HG03575 (cell line): ENCODE results near the gene PDE10A.
"Not testable (repeated sequence)": the region's sequence is repeated elsewhere in the genome, so short reads cannot be mapped to it uniquely, and the experiment has no call there.

Experiments used
- ATAC-seq: cut with Tn5 transposase; IDR thresholded peaks from one replicate; pipeline ENCODE4 v1.9.1; 2021; ENCODE audit not compliant: unreplicated experiment, insufficient number of reproducible peaks, low FRiP score; ENCODE audit errors: extremely low read depth

Gene PDE10A

DNA sequence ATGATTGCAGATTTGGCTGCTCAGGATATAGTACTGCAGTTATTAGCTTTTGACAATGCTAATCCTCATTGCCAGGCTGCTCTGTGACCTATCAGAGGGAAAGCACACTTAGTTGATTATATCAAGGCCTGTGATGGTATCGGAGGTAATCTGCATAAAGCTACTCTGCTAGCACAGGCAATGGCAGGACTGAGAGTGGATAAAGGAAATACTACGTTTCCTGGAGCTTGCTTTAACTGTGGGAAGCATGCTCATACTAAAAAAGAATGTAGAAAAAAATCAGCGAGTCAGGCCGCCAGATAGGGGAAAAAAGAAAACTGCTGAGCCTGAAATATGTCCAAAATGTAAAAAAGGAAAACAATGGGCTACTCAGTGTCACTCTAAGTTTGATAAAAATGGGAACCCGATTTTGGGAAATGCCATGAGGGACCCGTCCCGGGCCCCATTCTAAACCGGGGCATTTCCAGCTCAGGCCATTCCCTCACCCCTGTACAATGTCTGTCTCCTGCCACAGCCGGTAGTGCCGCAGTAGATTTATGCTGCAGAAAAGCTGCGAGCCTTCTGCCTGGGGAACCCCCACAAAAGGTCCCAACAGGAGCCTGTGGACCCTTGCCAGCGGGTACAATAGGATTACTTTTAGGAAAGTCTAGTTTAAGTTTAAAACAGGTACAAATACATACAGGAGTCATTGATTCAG is 203.3 kb downstream of the PDE10A start:
- ATAC-seq: not testable (repeated sequence)

DNA sequence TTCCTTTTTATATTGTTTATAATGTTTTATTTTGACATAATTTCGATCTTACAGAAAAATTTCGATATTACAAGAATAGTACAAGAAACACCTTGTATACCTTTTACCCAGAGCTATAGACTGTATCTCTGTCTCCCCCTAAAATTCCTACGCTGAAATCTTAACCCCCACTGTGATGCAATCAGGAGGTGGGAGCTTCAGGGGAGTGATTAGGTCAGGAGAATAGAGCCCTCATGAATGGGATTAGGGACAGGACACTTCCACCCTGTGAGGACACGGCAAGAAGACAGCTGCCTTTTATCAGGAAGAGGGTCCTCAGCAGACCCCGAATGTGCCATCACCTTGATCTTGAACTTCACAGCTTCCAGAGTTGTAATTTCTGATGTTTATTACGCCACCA is 204.9 kb downstream of the PDE10A start:
- no peak for ATAC-seq

DNA sequence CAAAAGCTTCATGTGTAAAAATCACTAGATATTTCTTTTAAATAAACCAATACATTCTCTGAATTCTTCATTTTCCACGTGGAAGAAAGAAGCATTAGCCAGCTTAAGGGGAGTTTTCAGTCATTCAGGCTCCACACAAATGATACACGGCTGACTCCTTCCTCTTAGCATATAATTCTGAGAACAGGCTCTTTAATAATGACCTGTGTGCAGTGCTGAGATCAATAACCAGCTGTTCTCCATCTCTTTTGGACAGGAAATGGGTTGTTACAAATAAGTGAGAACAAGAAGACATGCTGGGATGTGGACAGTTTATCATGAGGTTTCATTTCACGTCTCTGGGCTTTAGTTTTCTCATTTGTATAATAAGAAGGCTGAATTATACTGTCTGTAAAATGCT is 206.8 kb downstream of the PDE10A start:
- no peak for ATAC-seq

DNA sequence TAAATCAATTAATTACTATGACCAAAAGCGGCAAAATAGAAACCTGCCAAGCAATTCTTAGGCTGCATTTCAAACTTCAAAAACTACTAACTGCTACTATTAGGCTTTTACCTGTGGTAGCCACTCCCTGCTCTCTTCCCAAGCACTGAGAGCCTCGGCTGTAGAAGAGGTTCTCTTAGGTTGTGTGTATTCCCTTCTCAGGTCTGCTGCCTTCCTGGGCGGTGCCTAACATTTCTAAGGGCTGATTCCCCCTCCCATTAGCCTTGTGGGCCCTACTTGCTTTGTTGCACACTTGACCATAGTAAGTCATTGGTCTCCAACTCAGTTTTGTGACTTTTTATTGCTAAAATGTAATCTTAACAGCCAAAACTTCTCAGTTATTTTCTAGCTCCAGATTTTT is 207.6 kb downstream of the PDE10A start:
- ATAC-seq: no peak

DNA sequence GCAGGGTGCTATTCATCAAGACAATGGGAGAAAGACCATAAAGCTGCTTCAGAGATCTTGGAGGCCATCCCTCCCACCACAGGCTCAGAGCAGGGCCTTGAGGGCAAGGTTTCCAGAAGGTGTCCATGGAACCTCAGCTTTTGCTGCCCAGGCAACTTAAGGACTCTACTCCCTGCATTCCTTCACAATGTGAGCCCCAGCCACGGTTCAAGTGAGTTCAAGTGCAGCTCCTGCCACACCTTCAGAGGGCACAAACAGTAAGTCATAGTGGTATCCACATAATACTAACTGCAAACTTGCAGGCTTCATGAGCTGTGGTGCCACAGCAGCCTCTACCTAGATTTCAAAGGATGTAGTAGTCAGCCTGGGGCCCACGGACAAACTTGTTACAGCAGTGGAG is 209.6 kb downstream of the PDE10A start:
- no peak for ATAC-seq

DNA sequence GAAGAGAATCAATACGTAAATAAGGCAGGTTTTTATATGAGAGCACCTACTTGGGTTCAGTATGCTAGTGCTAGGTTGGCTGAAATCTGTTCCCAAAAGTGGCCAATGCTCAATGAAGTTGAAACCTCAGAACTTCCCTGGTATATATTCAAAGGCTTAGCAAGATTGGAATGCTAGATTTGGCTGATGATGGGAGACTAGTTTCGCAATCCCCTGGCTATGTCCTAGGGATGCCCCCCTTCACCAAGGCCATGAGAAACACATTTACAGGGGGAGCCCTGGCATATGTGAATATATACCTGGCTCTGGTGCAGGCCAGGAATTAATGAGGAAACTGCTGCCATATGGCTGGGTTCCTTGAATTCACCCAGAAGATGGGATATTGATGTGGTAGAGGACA is 211.2 kb downstream of the PDE10A start:
- ATAC-seq: no peak

DNA sequence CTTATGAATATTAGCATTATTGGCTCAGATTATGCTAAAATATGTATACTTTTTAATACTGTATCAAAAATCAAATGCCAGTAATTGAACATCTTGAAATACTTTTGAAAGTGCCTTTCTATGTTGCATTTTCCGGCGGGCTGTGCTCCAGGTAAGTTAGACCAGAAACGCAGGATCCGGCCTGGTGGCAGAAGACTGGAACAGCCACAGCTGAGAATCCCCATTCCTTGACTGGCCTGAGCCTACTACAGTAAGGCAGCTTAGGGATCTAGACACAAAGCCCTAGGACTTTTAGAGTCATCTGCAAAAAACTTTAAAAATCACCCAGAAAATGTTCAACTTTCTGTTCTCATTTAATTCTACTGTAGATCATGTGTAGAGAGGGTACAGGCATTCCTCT is 214.8 kb downstream of the PDE10A start:
- ATAC-seq: no peak

DNA sequence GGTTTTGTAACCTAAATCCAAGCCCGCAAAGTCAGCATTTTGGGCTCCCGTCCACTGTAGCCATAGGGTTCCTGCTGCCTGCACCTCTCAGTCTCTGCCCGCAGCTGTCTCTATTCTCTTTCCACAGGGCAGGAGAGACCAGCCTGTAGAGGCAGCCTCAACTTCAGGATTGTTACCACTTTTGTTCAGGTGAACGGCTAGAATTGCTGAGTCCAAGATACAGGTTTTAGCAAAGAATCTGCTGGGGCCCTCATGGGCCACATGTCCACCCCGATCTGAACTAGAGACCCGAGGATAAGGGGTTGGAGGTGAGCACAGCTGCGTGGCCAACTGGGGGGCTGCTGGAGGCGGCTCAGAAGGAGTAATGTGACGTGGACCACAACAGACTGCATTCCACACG is 215.9 kb downstream of the PDE10A start:
- ATAC-seq: no peak

DNA sequence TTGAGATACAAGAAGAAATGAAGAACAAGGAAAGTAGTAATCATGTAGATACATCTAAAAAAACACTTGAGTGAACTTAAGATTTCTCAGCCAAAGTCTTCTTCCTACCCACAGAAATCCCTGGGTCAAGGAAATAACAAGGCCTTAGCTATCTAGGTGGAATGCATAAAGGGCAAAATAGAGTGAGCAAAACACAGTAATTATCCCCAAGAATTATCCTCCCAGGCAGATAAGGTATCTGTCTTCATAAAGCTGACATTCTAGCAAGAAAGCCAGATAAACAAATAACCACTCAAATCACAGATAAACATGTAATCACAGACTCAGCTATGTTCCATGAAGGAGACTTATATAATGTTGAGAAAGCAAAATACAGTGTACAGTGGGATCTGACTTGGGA is 216.7 kb downstream of the PDE10A start:
- ATAC-seq: no peak

DNA sequence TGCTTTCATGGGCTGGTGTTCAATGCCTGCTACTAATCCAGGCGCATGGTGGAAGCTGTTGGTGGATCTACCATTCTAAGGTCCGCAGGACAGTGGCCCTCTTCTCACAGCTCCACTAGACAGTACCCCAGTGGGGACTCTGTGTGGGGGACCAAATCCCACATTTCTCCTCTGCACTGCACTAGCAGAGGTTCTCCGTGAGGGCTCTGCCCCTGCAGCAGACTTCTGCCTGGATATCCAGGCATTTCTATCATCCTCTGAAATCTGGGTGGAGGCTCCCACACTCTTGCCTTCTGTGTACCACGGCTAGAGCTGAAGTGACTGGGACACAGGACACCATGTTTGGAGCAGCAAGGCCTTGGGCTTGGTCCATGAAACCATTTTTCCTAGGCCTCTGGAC is 219.6 kb downstream of the PDE10A start:
- no peak for ATAC-seq

DNA sequence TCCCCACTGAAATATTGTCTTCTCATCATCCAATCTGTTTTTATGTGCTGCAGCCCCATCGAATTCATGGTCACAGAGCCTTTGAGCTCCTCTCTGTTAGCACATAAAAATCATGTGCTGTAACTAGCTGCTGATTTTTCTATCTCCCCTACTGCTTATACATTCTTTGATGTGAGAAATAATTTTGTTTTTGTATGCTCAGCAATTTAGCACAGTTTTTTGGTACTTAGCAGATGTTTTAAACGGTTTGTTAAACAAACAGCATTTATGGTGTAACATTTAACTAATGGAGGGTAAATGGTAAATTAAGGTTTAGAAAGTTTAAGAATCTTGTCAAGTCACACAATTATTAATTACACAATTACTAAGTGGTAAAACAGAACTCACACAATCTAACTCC is 221.9 kb downstream of the PDE10A start:
- no peak for ATAC-seq

DNA sequence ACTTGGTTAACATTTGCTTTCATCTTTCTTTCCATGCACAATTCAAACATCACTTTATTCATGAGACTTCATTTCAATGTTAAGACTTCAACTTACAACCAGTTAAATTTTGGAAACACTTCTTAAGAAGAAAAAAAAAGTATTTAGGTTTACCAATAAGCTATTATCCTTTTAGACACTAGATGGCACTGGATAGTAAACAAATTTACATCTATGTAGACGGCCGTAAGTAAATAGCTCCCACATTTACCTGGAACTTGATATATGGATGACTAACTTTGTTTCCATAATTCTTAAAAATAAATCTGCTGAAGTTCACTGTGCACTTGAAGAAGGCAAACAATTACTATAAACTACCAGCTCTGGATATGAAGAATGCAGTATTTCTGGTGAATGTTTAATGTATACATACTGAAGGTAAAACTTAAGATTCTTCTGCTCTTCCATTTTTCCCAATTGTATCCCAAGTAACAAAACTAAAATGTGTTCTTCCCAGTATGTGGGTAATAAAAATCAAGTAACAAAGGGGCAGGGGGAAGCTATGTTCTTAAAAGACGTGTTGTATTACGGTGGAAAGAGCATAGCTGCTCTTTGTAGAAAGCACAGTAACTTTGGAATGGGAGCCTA is 223.0 kb downstream of the PDE10A start:
- no peak for ATAC-seq

DNA sequence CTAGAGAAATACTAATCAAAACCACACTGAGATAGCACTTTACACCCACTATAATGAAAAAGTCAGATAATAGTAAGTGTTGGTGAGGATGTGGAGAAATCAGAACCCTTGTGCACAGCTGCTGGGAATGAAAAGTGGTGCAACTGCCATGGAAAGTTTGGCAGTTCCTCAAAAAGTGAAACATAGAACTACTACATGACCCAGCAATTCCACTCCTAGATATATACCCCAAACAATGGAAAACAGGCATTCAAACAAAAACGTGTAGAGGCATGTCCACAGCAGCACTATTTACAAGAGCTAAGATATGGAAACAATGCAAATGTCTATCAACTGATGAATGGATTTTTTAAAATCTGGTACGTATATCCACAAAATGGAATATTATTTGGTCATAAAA is 236.1 kb downstream of the PDE10A start:
- ATAC-seq: no peak

DNA sequence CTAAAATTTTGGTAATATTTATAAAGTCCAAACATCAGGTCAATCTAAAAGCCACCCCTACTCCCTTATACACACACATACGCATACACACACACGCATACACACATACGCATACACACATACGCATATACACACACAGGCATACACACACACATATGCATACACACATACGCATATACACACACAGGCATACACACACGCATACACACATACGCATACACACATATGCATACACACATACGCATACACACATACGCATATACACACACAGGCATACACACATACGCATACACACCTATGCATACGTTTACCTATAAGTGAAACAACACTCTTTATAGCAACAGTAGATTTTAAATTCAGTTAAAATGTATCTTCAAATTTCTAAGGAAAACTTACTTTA is 240.8 kb downstream of the PDE10A start:
- no peak for ATAC-seq

DNA sequence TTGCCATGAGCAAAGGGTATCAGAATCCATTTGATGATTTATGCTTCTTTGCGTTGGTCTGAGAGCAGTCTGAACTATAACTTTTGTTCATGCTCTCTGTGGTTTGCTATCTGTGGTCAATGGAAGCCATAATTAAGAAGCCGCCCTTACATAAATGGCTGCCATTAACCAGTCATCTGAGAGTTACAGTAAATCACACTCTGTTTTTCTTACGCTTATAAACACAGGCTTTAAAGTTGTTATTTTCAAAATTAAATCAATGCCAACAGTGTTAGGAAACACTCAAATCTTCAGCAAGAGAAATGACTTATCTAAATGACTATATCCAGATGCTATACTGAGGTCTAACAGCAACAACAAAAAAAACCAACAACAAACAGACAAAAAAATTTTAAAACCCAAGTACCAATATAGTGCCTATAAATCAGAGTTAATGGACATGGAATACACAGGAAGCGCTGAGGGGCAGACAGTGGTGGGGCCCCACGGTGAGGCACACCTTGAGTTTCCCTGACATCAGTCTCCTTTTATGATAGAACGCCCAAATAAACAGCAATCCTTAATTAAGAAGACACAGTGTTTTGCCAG is 245.7 kb downstream of the PDE10A start:
- ATAC-seq: no peak

DNA sequence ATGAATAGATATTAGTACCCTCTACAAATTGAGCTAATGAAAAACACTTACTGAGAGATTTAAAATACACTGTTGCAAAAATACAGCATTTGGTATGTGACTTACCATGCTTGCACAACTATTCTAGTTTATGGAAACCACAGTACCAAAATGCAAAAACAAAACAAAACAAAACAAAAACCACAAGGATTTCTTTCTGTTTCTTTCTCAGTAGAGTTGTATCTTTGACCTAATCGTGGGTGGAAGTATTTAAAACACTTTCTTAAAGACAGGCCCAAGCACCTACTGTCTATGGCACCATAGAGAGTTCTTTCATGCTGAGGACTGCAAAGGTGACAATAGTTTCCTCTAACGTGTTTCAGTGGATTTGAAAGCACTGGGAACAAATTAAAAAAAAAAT is 258.3 kb downstream of the PDE10A start:
- ATAC-seq: no peak

DNA sequence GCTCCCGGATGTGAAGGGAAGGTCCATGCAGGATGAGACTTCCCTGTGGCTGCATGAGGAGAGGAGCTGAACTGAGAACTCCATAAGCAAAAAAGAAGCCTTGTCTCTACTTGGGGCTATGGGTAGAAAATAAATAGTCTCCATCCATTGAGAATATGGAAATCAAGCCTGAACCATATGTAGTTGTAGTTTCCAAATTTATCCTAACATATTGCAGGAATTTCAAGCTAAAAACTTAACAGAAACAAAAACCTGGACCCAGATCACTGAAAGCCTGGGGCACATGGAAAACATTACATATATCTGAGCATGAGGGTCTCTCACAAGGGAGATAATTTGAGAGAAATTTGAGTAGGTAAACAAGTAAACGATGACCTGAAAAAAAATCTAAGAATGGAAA is 258.7 kb downstream of the PDE10A start:
- ATAC-seq: no peak

DNA sequence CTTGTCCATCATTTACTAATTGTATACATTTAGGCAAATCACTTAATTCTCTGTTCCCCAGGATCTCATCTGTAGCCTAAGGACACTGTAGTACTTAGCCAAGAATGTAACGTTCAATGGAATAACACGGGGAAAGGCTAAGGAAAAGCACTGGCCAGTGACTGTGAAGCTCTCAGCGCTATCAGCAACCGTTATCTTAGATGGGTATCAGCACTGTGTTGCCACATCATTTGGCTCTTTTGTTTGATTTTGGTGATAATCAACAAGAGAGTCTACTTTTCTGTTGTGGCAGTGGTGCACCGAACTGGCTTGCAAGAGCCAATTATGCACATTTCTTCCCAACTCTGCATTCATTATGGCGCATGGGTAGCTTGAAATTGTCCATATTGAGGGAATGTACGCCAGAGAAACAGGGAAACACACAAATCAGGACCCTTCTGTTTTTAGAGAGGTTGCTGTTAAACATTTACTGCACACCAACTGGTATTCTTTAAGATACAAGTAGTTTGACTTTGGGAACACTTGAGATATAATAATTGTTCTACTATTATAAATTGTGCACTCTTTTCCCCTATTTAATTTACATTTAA is 259.9 kb downstream of the PDE10A start:
- no peak for ATAC-seq

DNA sequence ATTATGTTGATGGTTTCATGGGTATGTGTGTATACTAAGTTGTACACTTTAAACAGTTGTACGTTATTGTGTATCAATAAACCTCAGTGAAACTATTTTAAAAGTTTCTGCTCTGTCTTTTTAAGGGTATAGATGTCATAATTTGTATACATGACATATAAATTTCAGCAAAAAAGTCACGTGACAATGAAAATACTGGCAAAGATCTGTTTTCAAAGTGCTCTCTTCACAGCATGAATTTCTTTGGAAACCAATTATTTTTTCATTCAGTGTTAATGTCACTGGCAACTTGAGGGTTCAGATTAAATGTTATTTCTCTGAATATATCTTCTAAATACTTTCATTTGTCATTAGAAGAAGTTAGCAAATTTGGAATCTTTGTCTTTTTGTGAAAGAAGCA is 261.9 kb downstream of the PDE10A start:
- no peak for ATAC-seq

DNA sequence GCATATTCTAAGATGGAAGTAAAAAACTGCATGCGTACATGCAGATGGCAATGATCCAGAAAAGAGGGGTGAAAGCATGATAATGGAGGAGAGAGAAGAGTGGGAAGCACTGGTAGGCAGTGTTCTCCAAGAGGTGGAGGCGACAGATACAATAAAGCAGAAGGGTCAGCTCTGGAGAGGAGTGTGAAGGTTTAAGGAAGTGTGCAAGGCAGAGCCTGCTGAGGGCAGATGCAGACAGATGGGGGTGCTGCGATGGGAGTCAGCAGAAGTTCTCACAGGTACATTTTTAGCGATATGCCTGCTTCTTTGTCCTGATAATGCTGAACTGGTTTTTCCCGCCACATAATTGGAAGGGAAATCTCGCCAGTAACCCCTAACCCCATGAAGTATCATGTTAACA is 272.6 kb downstream of the PDE10A start:
- no peak for ATAC-seq
